HepG2 (cell line): Measurements from ENCODE around the gene RNU11. TPM values are rescaled to one million over a fixed set of nuclear protein-coding genes. Genes with fewer than 3 reads are reported as not detected.

Experiments
- CENPT ChIP-seq: sonication (generic); formaldehyde crosslinking; IDR thresholded peaks from 2 replicates; pipeline ENCODE4 v1.8.0; 2022; ENCODE audit warnings: low read depth, mild to moderate bottlenecking, moderate library complexity, missing genetic modification reagents
- GABPA ChIP-seq, 2 experiments: IDR thresholded peaks; 2 replicates each; pipeline ENCODE4 v1.6.1; 2011 to 2016; ENCODE audit warnings: low read depth in 2 of 2, low read length in 1 of 2, missing biosample characterization in 1 of 2, missing genetic modification characterization in 1 of 2
- HMGXB3 ChIP-seq: sonication (generic); formaldehyde crosslinking; IDR thresholded peaks from 2 replicates; pipeline ENCODE4 v1.4.0; 2020; ENCODE audit warnings: missing genetic modification reagents, borderline replicate concordance
- JARID2 ChIP-seq: sonication (generic); formaldehyde crosslinking; IDR thresholded peaks from 2 replicates; pipeline ENCODE4 v1.8.1; 2023; ENCODE audit warnings: missing genetic modification reagents, inconsistent platforms; ENCODE audit not compliant: insufficient replicate concordance
- LRRFIP1 ChIP-seq: sonication (generic); formaldehyde crosslinking; conservative IDR thresholded peaks from 2 replicates; pipeline ENCODE4 v1.4.0; 2020; ENCODE audit warnings: missing genetic modification reagents
- MAZ ChIP-seq, 2 experiments: sonication (generic) in 1 of 2; formaldehyde crosslinking in 1 of 2; IDR thresholded peaks; 2 replicates each; pipeline versions ENCODE4 v1.5.0 to v1.6.1; 2012 to 2020; ENCODE audit warnings: low read depth in 2 of 2, mild to moderate bottlenecking in 2 of 2, borderline replicate concordance in 1 of 2, improper control_type of control experiment in 1 of 2, low read length in 1 of 2, missing genetic modification reagents in 1 of 2, moderate library complexity in 1 of 2
- POLR2AphosphoS5 ChIP-seq: IDR thresholded peaks from 2 replicates; pipeline ENCODE4 v1.6.1; 2012; ENCODE audit warnings: low read depth, low read length
- RERE ChIP-seq: IDR thresholded peaks from 2 replicates; pipeline ENCODE4 v1.6.1; 2016; ENCODE audit warnings: low read depth, missing genetic modification reagents, missing compliant biosample characterization
- SP5 ChIP-seq: IDR thresholded peaks from 2 replicates; pipeline ENCODE4 v1.6.1; 2016; ENCODE audit warnings: low read depth, borderline replicate concordance
- ZNF136 ChIP-seq: sonication (generic); formaldehyde crosslinking; IDR thresholded peaks from 2 replicates; pipeline ENCODE4 v1.8.1; 2022; ENCODE audit warnings: low read depth, mild to moderate bottlenecking, moderate library complexity, missing genetic modification reagents
- ZNF546 ChIP-seq: sonication (generic); formaldehyde crosslinking; conservative IDR thresholded peaks from 2 replicates; pipeline ENCODE4 v1.8.1; 2023; ENCODE audit warnings: mild to moderate bottlenecking, missing genetic modification reagents
- ZNF75D ChIP-seq: sonication (generic); formaldehyde crosslinking; IDR thresholded peaks from 2 replicates; pipeline ENCODE4 v1.8.1; 2023; ENCODE audit warnings: missing genetic modification reagents, mild to moderate bottlenecking, borderline replicate concordance
- polyA plus RNA-seq, 8 experiments: library from polyadenylated mRNA; depleted of rRNA in 3 of 8; stranded (reverse) in 7 of 8; unstranded in 1 of 8; fragments of >200 nt; fragmentation: Illumina TruSeq in 4 of 8; extraction: Trizol in 4 of 8; gene quantifications; 2 replicates each; pipeline versions ENCODE4 v1.2.1 to v1.2.3, GENCODE V29; 2011 to 2016; ENCODE audit warnings: low read depth in 4 of 8, missing spikeins in 1 of 8, mixed read lengths in 1 of 8; ENCODE audit not compliant: insufficient read depth in 1 of 8
- total RNA-seq, 5 experiments: library from RNA; depleted of rRNA; stranded (reverse); fragments of >200 nt; fragmentation: Illumina TruSeq; extraction: Trizol; gene quantifications; 2 replicates each; pipeline ENCODE4 v1.2.3, GENCODE V29; 2016; ENCODE audit warnings: low read depth in 1 of 5

RNU11 gene
- total and polyA plus RNA-seq, 2 of the 13 experiments (the other 11 are each of a cell fraction or from before 2014, with no cell fraction given), result not detected

GRCh38 chr1:28648474-28649198 lies at the start of gene RNU11 (continued):
- TF ChIP-seq HMGXB3 (peak; percentile 76; the same call in 1 of the 2 replicates), POLR2AphosphoS5 (peak; percentile 100), ZNF75D (CRISPR knock-in tag) (no peak), SP5 (CRISPR knock-in tag) (no peak; the same call in 1 of the 2 replicates), GABPA (IDR thresholded peaks at IDR 0.05; ENCODE audit: low read depth, low read length) (no peak), GABPA (CRISPR knock-in tag; IDR thresholded peaks at IDR 0.05; ENCODE audit: low read depth) (peak; percentile 78), LRRFIP1 (CRISPR knock-in tag) (no peak; the same call in 1 of the 2 replicates), ZNF136 (CRISPR knock-in tag) (no peak; the same call in 1 of the 2 replicates), JARID2 (CRISPR knock-in tag) (peak; percentile 74), ZNF546 (CRISPR knock-in tag) (0 out of 2 replicates have a peak, but pooled peaks have one; percentile 17), MAZ (IDR thresholded peaks at IDR 0.05; ENCODE audit: borderline replicate concordance, low read depth, low read length) (peak; percentile 94), MAZ (CRISPR knock-in tag; IDR thresholded peaks at IDR 0.05; ENCODE audit: low read depth) (peak; percentile 90), CENPT (CRISPR knock-in tag) (0 out of 2 replicates have a peak, but pooled peaks have one; percentile 34), RERE (CRISPR knock-in tag) (peak; percentile 51; the same call in 1 of the 2 replicates)
